ENCODE results near the gene ITGB4. TPM values are rescaled to one million over a fixed set of nuclear protein-coding genes. Genes with fewer than 3 reads are reported as not detected.
A peak's percentile ranks its signal among the peaks of the same experiment; 100 is the strongest.

The ITGB4 gene
- total and polyA plus RNA-seq, 9 of the 15 experiments (the other 6 are each of a cell fraction or from before 2014, with no cell fraction given) = 0.05 to 2.8 (median 0.76) TPM; not detected in 3

DNA sequence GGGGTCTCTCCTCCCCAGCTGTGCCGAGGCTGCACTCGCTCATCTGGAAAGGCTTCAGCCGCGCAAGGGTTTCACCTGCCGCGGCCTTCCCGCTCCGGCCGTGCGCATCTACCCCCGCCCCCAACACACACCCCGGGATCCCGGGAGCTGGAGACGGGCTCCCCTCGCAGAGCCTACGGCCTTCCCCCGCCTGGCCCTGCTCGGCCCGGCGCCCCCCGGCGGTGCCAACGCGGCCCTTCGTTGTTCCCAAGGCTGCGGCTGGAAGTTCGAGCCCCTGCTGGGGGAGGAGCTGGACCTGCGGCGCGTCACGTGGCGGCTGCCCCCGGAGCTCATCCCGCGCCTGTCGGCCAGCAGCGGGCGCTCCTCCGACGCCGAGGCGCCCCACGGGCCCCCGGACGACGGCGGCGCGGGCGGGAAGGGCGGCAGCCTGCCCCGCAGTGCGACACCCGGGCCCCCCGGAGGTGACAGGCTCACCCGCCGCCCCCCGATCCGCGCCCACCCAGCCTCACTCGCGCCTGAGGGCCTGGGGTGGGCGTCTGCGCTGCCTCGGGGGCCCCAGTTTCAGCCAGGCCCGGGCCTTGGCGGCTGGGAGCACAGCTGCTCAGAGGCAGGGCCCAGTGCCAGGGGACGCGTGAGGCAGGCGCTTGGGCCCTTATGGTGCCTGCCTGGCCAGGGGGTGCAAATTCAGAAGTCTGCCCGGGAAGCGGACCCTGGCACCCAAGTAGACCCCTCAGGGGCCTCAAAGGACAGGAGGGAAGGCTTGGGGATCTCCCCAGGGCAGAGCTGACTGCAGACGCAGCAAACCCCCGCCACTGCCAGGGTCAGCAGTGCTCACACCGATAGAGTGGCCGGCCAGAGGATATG, 32.5 kb downstream of the ITGB4 start (continued):
- TF ChIP-seq, protein P1, sequence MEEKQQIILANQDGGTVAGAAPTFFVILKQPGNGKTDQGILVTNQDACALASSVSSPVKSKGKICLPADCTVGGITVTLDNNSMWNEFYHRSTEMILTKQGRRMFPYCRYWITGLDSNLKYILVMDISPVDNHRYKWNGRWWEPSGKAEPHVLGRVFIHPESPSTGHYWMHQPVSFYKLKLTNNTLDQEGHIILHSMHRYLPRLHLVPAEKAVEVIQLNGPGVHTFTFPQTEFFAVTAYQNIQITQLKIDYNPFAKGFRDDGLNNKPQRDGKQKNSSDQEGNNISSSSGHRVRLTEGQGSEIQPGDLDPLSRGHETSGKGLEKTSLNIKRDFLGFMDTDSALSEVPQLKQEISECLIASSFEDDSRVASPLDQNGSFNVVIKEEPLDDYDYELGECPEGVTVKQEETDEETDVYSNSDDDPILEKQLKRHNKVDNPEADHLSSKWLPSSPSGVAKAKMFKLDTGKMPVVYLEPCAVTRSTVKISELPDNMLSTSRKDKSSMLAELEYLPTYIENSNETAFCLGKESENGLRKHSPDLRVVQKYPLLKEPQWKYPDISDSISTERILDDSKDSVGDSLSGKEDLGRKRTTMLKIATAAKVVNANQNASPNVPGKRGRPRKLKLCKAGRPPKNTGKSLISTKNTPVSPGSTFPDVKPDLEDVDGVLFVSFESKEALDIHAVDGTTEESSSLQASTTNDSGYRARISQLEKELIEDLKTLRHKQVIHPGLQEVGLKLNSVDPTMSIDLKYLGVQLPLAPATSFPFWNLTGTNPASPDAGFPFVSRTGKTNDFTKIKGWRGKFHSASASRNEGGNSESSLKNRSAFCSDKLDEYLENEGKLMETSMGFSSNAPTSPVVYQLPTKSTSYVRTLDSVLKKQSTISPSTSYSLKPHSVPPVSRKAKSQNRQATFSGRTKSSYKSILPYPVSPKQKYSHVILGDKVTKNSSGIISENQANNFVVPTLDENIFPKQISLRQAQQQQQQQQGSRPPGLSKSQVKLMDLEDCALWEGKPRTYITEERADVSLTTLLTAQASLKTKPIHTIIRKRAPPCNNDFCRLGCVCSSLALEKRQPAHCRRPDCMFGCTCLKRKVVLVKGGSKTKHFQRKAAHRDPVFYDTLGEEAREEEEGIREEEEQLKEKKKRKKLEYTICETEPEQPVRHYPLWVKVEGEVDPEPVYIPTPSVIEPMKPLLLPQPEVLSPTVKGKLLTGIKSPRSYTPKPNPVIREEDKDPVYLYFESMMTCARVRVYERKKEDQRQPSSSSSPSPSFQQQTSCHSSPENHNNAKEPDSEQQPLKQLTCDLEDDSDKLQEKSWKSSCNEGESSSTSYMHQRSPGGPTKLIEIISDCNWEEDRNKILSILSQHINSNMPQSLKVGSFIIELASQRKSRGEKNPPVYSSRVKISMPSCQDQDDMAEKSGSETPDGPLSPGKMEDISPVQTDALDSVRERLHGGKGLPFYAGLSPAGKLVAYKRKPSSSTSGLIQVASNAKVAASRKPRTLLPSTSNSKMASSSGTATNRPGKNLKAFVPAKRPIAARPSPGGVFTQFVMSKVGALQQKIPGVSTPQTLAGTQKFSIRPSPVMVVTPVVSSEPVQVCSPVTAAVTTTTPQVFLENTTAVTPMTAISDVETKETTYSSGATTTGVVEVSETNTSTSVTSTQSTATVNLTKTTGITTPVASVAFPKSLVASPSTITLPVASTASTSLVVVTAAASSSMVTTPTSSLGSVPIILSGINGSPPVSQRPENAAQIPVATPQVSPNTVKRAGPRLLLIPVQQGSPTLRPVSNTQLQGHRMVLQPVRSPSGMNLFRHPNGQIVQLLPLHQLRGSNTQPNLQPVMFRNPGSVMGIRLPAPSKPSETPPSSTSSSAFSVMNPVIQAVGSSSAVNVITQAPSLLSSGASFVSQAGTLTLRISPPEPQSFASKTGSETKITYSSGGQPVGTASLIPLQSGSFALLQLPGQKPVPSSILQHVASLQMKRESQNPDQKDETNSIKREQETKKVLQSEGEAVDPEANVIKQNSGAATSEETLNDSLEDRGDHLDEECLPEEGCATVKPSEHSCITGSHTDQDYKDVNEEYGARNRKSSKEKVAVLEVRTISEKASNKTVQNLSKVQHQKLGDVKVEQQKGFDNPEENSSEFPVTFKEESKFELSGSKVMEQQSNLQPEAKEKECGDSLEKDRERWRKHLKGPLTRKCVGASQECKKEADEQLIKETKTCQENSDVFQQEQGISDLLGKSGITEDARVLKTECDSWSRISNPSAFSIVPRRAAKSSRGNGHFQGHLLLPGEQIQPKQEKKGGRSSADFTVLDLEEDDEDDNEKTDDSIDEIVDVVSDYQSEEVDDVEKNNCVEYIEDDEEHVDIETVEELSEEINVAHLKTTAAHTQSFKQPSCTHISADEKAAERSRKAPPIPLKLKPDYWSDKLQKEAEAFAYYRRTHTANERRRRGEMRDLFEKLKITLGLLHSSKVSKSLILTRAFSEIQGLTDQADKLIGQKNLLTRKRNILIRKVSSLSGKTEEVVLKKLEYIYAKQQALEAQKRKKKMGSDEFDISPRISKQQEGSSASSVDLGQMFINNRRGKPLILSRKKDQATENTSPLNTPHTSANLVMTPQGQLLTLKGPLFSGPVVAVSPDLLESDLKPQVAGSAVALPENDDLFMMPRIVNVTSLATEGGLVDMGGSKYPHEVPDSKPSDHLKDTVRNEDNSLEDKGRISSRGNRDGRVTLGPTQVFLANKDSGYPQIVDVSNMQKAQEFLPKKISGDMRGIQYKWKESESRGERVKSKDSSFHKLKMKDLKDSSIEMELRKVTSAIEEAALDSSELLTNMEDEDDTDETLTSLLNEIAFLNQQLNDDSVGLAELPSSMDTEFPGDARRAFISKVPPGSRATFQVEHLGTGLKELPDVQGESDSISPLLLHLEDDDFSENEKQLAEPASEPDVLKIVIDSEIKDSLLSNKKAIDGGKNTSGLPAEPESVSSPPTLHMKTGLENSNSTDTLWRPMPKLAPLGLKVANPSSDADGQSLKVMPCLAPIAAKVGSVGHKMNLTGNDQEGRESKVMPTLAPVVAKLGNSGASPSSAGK (IDR thresholded peaks at IDR 0.05) = peak; percentile 91
- TF ChIP-seq SREBF1 (IDR thresholded peaks at IDR 0.05; ENCODE audit: borderline replicate concordance, low read depth, low read length) (no peak), ARID2 (IDR thresholded peaks at IDR 0.05) (no peak), RBFOX2 (IDR thresholded peaks at IDR 0.05; ENCODE audit: low read depth, low read length) (peak; percentile 80)
- TF ChIP-seq, protein P2, sequence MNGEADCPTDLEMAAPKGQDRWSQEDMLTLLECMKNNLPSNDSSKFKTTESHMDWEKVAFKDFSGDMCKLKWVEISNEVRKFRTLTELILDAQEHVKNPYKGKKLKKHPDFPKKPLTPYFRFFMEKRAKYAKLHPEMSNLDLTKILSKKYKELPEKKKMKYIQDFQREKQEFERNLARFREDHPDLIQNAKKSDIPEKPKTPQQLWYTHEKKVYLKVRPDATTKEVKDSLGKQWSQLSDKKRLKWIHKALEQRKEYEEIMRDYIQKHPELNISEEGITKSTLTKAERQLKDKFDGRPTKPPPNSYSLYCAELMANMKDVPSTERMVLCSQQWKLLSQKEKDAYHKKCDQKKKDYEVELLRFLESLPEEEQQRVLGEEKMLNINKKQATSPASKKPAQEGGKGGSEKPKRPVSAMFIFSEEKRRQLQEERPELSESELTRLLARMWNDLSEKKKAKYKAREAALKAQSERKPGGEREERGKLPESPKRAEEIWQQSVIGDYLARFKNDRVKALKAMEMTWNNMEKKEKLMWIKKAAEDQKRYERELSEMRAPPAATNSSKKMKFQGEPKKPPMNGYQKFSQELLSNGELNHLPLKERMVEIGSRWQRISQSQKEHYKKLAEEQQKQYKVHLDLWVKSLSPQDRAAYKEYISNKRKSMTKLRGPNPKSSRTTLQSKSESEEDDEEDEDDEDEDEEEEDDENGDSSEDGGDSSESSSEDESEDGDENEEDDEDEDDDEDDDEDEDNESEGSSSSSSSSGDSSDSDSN (IDR thresholded peaks at IDR 0.05; ENCODE audit: borderline replicate concordance in 1 of 2, low read depth in 2 of 2, low read length in 2 of 2) = peak; percentile 60 to 84; a peak in 1 of 4 replicates
- TF ChIP-seq, protein P3, sequence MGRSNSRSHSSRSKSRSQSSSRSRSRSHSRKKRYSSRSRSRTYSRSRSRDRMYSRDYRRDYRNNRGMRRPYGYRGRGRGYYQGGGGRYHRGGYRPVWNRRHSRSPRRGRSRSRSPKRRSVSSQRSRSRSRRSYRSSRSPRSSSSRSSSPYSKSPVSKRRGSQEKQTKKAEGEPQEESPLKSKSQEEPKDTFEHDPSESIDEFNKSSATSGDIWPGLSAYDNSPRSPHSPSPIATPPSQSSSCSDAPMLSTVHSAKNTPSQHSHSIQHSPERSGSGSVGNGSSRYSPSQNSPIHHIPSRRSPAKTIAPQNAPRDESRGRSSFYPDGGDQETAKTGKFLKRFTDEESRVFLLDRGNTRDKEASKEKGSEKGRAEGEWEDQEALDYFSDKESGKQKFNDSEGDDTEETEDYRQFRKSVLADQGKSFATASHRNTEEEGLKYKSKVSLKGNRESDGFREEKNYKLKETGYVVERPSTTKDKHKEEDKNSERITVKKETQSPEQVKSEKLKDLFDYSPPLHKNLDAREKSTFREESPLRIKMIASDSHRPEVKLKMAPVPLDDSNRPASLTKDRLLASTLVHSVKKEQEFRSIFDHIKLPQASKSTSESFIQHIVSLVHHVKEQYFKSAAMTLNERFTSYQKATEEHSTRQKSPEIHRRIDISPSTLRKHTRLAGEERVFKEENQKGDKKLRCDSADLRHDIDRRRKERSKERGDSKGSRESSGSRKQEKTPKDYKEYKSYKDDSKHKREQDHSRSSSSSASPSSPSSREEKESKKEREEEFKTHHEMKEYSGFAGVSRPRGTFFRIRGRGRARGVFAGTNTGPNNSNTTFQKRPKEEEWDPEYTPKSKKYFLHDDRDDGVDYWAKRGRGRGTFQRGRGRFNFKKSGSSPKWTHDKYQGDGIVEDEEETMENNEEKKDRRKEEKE (IDR thresholded peaks at IDR 0.05; ENCODE audit: borderline replicate concordance in 1 of 2, control insufficient read depth in 1 of 2, low read depth in 2 of 2, low read length in 1 of 2) = 0 out of 4 replicates have a peak, but pooled peaks of 1 of the 2 experiments have one; percentile 42

All from K562 (cell line).